H1 (cell line): ENCODE data around the gene ITGA5. TPM values are rescaled to one million over a fixed set of nuclear protein-coding genes. Genes with fewer than 3 reads are reported as not detected.

Experiments used
- CTCF ChIA-PET: fragments of 300-600 bp; sonication (Branson Sonifier 250); formaldehyde crosslinking; loops from one replicate; lab custom pipeline; 2021; ENCODE audit not compliant: partially characterized antibody; lab: Charles Lee
- POLR2A ChIA-PET: fragments of 300-600 bp; sonication (Branson Sonifier 250); formaldehyde crosslinking; loops from one replicate; lab custom pipeline; 2021; ENCODE audit warnings: inconsistent platforms; ENCODE audit not compliant: partially characterized antibody; lab: Charles Lee
- DNase-seq, 2 experiments: peaks; one replicate each; pipeline versions ENCODE4 v3.0.0 to v3.0.0-alpha.2; 2010 to 2022; ENCODE audit warnings: low spot score in 2 of 2, low read depth in 1 of 2, mixed read lengths in 1 of 2
- FAIRE-seq: peaks from 2 replicates; lab custom pipeline; 2011; peaks lifted over from hg19 to GRCh38; lab: Jason Lieb, UNC
- H2AFZ ChIP-seq: 2 replicates; pipeline ENCODE4 v1.8.1; 2012; ENCODE audit warnings: low read length, inconsistent platforms
- H2AK5ac ChIP-seq: 2 replicates; pipeline ENCODE4 v1.6.1; 2013; ENCODE audit warnings: low read depth, low read length
- H2BK120ac ChIP-seq: replicated peaks from 2 replicates; pipeline ENCODE3; 2013; ENCODE audit warnings: low read depth, low read length, inconsistent platforms
- H2BK12ac ChIP-seq: 2 replicates; pipeline ENCODE4 v1.6.1; 2013; ENCODE audit warnings: low read depth, low read length
- H2BK15ac ChIP-seq: 2 replicates; pipeline ENCODE4 v1.6.1; 2013; ENCODE audit warnings: low read length
- H2BK20ac ChIP-seq: 2 replicates; pipeline ENCODE4 v1.6.1; 2013; ENCODE audit warnings: low read length
- H2BK5ac ChIP-seq: 2 replicates; pipeline ENCODE4 v1.6.1; 2013; ENCODE audit warnings: low read depth, low read length
- H3K14ac ChIP-seq: 2 replicates; pipeline ENCODE4 v1.6.1; 2013; ENCODE audit warnings: inconsistent platforms; ENCODE audit not compliant: insufficient read length
- H3K18ac ChIP-seq: 2 replicates; pipeline ENCODE4 v1.6.1; 2013; ENCODE audit warnings: low read length; ENCODE audit errors: extremely low read depth
- H3K23ac ChIP-seq: 2 replicates; pipeline ENCODE4 v1.6.1; 2013; ENCODE audit warnings: inconsistent platforms; ENCODE audit not compliant: insufficient read length
- H3K23me2 ChIP-seq: 2 replicates; pipeline ENCODE4 v1.6.1; 2013; ENCODE audit warnings: low read depth, low read length
- H3K27ac ChIP-seq: 2 replicates; pipeline ENCODE4 v1.6.1; 2011; ENCODE audit warnings: low read depth, low read length, inconsistent platforms
- H3K27me3 ChIP-seq, 4 experiments: replicated peaks in 1 of 4; 1 replicate in 1 of 4; 2 replicates in 3 of 4; pipeline versions ENCODE4 v1.6.1 to v1.8.1; 2011 to 2013; ENCODE audit warnings: low read length in 3 of 4, mild to moderate bottlenecking in 3 of 4, inconsistent platforms in 2 of 4, mixed read lengths in 2 of 4, moderate library complexity in 1 of 4; ENCODE audit not compliant: control insufficient read depth in 3 of 4, insufficient read depth in 3 of 4; ENCODE audit errors: extremely low read depth in 1 of 4
- H3K36me3 ChIP-seq, 4 experiments: 2 replicates each; pipeline versions ENCODE4 v1.6.1 to v1.8.1; 2011 to 2013; ENCODE audit warnings: mild to moderate bottlenecking in 4 of 4, low read length in 3 of 4, moderate library complexity in 2 of 4, control low read depth in 1 of 4, inconsistent platforms in 1 of 4; ENCODE audit not compliant: insufficient read depth in 4 of 4, control insufficient read depth in 2 of 4
- H3K4ac ChIP-seq: replicated peaks from 2 replicates; pipeline ENCODE3; 2013; ENCODE audit warnings: low read length, low read depth, mixed read lengths, inconsistent platforms; ENCODE audit not compliant: insufficient read length
- H3K4me1 ChIP-seq, 4 experiments: replicated peaks in 1 of 4; 1 replicate in 1 of 4; 2 replicates in 3 of 4; pipeline versions ENCODE4 v1.6.1 to v1.8.1; 2011 to 2013; ENCODE audit warnings: low read length in 3 of 4, inconsistent platforms in 2 of 4, mixed read lengths in 1 of 4; ENCODE audit not compliant: insufficient read depth in 4 of 4, control insufficient read depth in 3 of 4
- H3K4me2 ChIP-seq, 2 experiments: 2 replicates each; pipeline versions ENCODE4 v1.6.1 to v1.8.1; 2011 to 2013; ENCODE audit warnings: low read depth in 2 of 2, low read length in 2 of 2, control low read depth in 1 of 2, inconsistent platforms in 1 of 2, mild to moderate bottlenecking in 1 of 2; ENCODE audit not compliant: insufficient read depth in 1 of 2
- H3K4me3 ChIP-seq, 4 experiments: fragments of 200-600, 300-600 bp in 1 of 4; sonication (generic), shearing (Covaris generic), sonication (Bioruptor Twin) in 1 of 4; 2 replicates each; pipeline versions ENCODE4 v1.5.1 to v1.8.1; 2011 to 2016; ENCODE audit warnings: low read length in 4 of 4, low read depth in 3 of 4, control low read depth in 2 of 4, inconsistent platforms in 2 of 4, mild to moderate bottlenecking in 2 of 4, mixed read lengths in 1 of 4, moderate library complexity in 1 of 4; ENCODE audit not compliant: insufficient read depth in 2 of 4; ENCODE audit errors: extremely low read depth in 1 of 4
- H3K56ac ChIP-seq: replicated peaks from 2 replicates; pipeline ENCODE3; 2013; ENCODE audit warnings: low read depth, mild to moderate bottlenecking, mixed read lengths, low read length, inconsistent platforms; ENCODE audit not compliant: insufficient read length
- H3K79me1 ChIP-seq: 2 replicates; pipeline ENCODE4 v1.6.1; 2013; ENCODE audit warnings: low read depth, low read length, control low read depth
- H3K79me2 ChIP-seq, 2 experiments: 2 replicates each; pipeline versions ENCODE4 v1.6.1 to v1.8.1; 2012 to 2013; ENCODE audit warnings: low read length in 2 of 2, mild to moderate bottlenecking in 2 of 2, inconsistent platforms in 1 of 2; ENCODE audit not compliant: insufficient read depth in 2 of 2, control insufficient read depth in 1 of 2
- H3K9ac ChIP-seq, 4 experiments: replicated peaks in 1 of 4; 1 replicate in 1 of 4; 2 replicates in 3 of 4; pipeline versions ENCODE4 v1.6.1 to v1.8.1; 2011 to 2013; ENCODE audit warnings: low read depth in 3 of 4, low read length in 3 of 4, control low read depth in 2 of 4, mild to moderate bottlenecking in 2 of 4, moderate library complexity in 2 of 4, inconsistent platforms in 1 of 4; ENCODE audit errors: extremely low read depth in 1 of 4
- H3K9me3 ChIP-seq, 2 experiments: 2 replicates each; pipeline versions ENCODE4 v1.6.1 to v1.8.1; 2012 to 2013; ENCODE audit warnings: mild to moderate bottlenecking in 2 of 2, moderate library complexity in 2 of 2, control low read depth in 1 of 2, inconsistent platforms in 1 of 2, low read depth in 1 of 2, low read length in 1 of 2, mixed read lengths in 1 of 2; ENCODE audit not compliant: insufficient read depth in 2 of 2
- H4K20me1 ChIP-seq, 2 experiments: replicated peaks in 1 of 2; 2 replicates each; pipeline versions ENCODE3 to v1.8.1; 2011 to 2013; ENCODE audit warnings: inconsistent platforms in 2 of 2, low read length in 2 of 2, mild to moderate bottlenecking in 1 of 2; ENCODE audit not compliant: insufficient read depth in 2 of 2, control insufficient read depth in 1 of 2
- H4K5ac ChIP-seq: 2 replicates; pipeline ENCODE4 v1.6.1; 2013; ENCODE audit warnings: low read length, low read depth, mixed read lengths, inconsistent platforms; ENCODE audit not compliant: insufficient read length
- H4K8ac ChIP-seq: 2 replicates; pipeline ENCODE4 v1.8.0; 2013; ENCODE audit warnings: mild to moderate bottlenecking, moderate library complexity, low read length, inconsistent platforms; ENCODE audit not compliant: insufficient read depth; ENCODE audit errors: extremely low read depth
- H4K91ac ChIP-seq: replicated peaks from 2 replicates; pipeline ENCODE3; 2013; ENCODE audit warnings: low read length, mixed read lengths, inconsistent platforms; ENCODE audit not compliant: insufficient read length
- BCL11A ChIP-seq, 2 experiments: IDR thresholded peaks; one replicate each; pipeline ENCODE4 v1.6.1; 2011; ENCODE audit warnings: low read depth in 2 of 2, low read length in 2 of 2, mild to moderate bottlenecking in 2 of 2
- CBX5 ChIP-seq: fragments of 300-800, 300-1000 bp; sonication (generic); IDR thresholded peaks from 2 replicates; pipeline ENCODE4 v1.7.1; 2016; ENCODE audit warnings: antibody characterized with exemption, low read length, low read depth
- CEBPB ChIP-seq: IDR thresholded peaks from 2 replicates; pipeline ENCODE4 v1.6.1; 2012; ENCODE audit warnings: low read depth, low read length
- CHD2 ChIP-seq: IDR thresholded peaks from 2 replicates; pipeline ENCODE4 v1.6.1; 2012; ENCODE audit warnings: low read length, improper control_type of control experiment
- CREB1 ChIP-seq: IDR thresholded peaks from 2 replicates; pipeline ENCODE4 v1.6.1; 2012; ENCODE audit warnings: inconsistent platforms
- EZH2 ChIP-seq: fragments of 200-600 bp; sonication (generic); IDR thresholded peaks from 2 replicates; pipeline ENCODE4 v1.7.1; 2012; ENCODE audit warnings: low read depth, mild to moderate bottlenecking, moderate library complexity, low read length, inconsistent platforms; ENCODE audit not compliant: severe bottlenecking
- GTF2F1 ChIP-seq: IDR thresholded peaks from 2 replicates; pipeline ENCODE4 v1.6.1; 2012; ENCODE audit warnings: low read depth, low read length, improper control_type of control experiment, borderline replicate concordance
- JUND ChIP-seq: IDR thresholded peaks from 2 replicates; pipeline ENCODE4 v1.6.1; 2011; ENCODE audit warnings: mild to moderate bottlenecking, improper control_type of control experiment, low read length
- RAD21 ChIP-seq, 2 experiments: IDR thresholded peaks in 1 of 2; conservative IDR thresholded peaks in 1 of 2; 2 replicates each; pipeline ENCODE4 v1.6.1; 2011; ENCODE audit warnings: low read depth in 2 of 2, low read length in 2 of 2, improper control_type of control experiment in 1 of 2, inconsistent platforms in 1 of 2, mild to moderate bottlenecking in 1 of 2, moderate library complexity in 1 of 2
- RBBP5 ChIP-seq: IDR thresholded peaks from 2 replicates; pipeline ENCODE4 v1.7.1; 2012; ENCODE audit warnings: low read depth, mild to moderate bottlenecking, inconsistent platforms, low read length, moderate library complexity, borderline replicate concordance
- SRF ChIP-seq: IDR thresholded peaks from 2 replicates; pipeline ENCODE4 v1.6.1; 2011; ENCODE audit warnings: mild to moderate bottlenecking, low read depth, low read length, moderate library complexity
- SUZ12 ChIP-seq: fragments of 200-600 bp; sonication (generic); IDR thresholded peaks from 2 replicates; pipeline ENCODE4 v1.6.1; 2012; ENCODE audit warnings: mild to moderate bottlenecking, inconsistent platforms, low read length, moderate library complexity, mixed read lengths
- TEAD4 ChIP-seq: IDR thresholded peaks from 2 replicates; pipeline ENCODE4 v1.6.1; 2012; ENCODE audit warnings: low read depth, low read length, inconsistent platforms, mixed read lengths
- WGBS, 2 experiments: shearing (Covaris generic) in 1 of 2; methylation state at CpG; one replicate each; pipeline versions ENCODE4 v1.1.6 to v1.1.7; 2013 to 2015; ENCODE audit warnings: low lambda C conversion rate in 2 of 2, mixed read lengths in 2 of 2, inconsistent platforms in 1 of 2, low coverage in 1 of 2, missing lambda C conversion rate in 1 of 2; ENCODE audit not compliant: insufficient replicate concordance in 2 of 2, insufficient coverage in 1 of 2, insufficient read length in 1 of 2; ENCODE audit errors: extremely low coverage in 1 of 2, missing lambda C conversion rate in 1 of 2; 5-methylcytosine and 5-hydroxymethylcytosine counted together
- polyA plus RNA-seq, 7 experiments: library from polyadenylated mRNA; depleted of rRNA in 3 of 7; stranded (reverse) in 5 of 7; unstranded in 2 of 7; fragments of >200 nt in 5 of 7; fragments of 200-250 nt in 2 of 7; gene quantifications; 1 replicate in 5 of 7; 2 replicates in 1 of 7; 4 replicates in 1 of 7; pipeline versions ENCODE4 v1.2.1 to v1.2.3, GENCODE V29; 2011 to 2013; ENCODE audit warnings: missing spikeins in 2 of 7, mixed read lengths in 2 of 7
- total RNA-seq: library from RNA; stranded (reverse); fragmentation: NEBNext Ultra II Directional; extraction: Animal tissue kit (Norgen Biotek cat#: 25700); gene quantifications from 2 replicates; pipeline ENCODE4 v1.2.1, GENCODE V29; 2021
- TF ChIP-seq, protein P1 (sequence below): IDR thresholded peaks from 2 replicates; pipeline ENCODE4 v1.6.1; 2011; ENCODE audit warnings: low read length, improper control_type of control experiment

ITGA5 gene
- total and polyA plus RNA-seq, 2 of the 8 experiments (the other 6 are each of a cell fraction or from before 2014, with no cell fraction given), result 11.6 to 19.4 TPM

DNA sequence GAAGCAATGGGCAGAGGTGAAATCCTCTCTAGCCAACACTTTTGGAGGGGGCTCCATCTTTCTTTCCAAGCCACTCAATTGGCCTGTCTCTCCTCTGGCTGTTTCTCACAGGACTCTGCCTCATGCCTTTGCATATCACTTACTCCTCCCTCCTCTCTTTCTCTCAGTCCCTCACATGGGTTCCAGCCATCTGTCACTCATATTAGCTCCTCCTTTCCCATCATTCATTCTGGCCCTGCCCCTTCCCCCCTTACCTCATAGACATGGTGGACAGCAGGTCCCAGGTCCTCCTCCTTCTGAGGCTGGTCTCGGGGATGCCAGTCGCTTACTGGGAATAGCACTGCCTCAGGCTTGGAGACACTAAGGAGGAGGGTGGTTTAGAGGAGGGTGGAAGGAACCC, 17.9 kb downstream of the ITGA5 start:
- Histone ChIP-seq H3K56ac (no peak overlapping the region), H3K4me1 (peaks cover 0 to 1% (median 0%) of the 10 kb centered on the region in 4 experiments; a peak in 1 of 7 replicates), H2BK5ac (no peak overlapping the region), H2BK20ac (no peak overlapping the region), H3K79me1 (no peaks in the 10 kb centered on the region), H4K5ac (no peak overlapping the region), H3K23ac (no peak overlapping the region), H3K27me3 (no peaks in the 10 kb centered on the region), H3K4me2 (no peak overlapping the region), H3K4ac (no peak overlapping the region), H2BK120ac (no peak overlapping the region), H3K9me3 (no peaks in the 10 kb centered on the region), H3K27ac (no peak overlapping the region), H2BK15ac (no peak overlapping the region), H3K14ac (no peak overlapping the region), H2AK5ac (no peak overlapping the region), H3K18ac (no peak overlapping the region), H4K91ac (no peak overlapping the region), H3K4me3 (no peak overlapping the region), H3K36me3 (peaks cover 10 to 27% (median 14%) of the 10 kb centered on the region in 4 experiments; a peak in 7 of 8 replicates), H4K20me1 (peaks cover 0 to 2% of the 10 kb centered on the region in 2 experiments), H3K79me2 (no peaks in the 10 kb centered on the region), H2BK12ac (no peak overlapping the region), H3K9ac (no peak overlapping the region), H2AFZ (no peak overlapping the region), H3K23me2 (no peaks in the 10 kb centered on the region), H4K8ac (no peak overlapping the region)
- 83% methylated on average over 1 of the region's 2 CpGs; no CpG with 5 or more reads in 1 of the 2 experiments for WGBS, 2 experiments
- DNase-seq (no peak), FAIRE-seq (no peak)
- CTCF ChIA-PET, result interaction anchor here (0.9 to 12.3 kb wide), 12 partner anchors 8 to 164 kb away, joined by 3 to 742 read pairs (median 8); partner anchors contain the start of genes ITGA5 and ZNF385A
- POLR2A ChIA-PET, result no interaction called here
- TF ChIP-seq BCL11A (IDR thresholded peaks at IDR 0.05; ENCODE audit: low read depth in 2 of 2, low read length in 2 of 2) (no peak), EZH2 (no peak), SUZ12 (no peak), CBX5 (no peak), JUND (no peak), CREB1 (no peak), GTF2F1 (no peak), TEAD4 (no peak), SRF (no peak), RAD21 (IDR thresholded peaks at IDR 0.05 in 1 of 2, conservative IDR thresholded peaks at IDR 0.05 in 1 of 2; ENCODE audit: low read depth in 2 of 2, low read length in 2 of 2) (no peak), CHD2 (no peak), CEBPB (no peak), RBBP5 (no peak)
- TF ChIP-seq, protein P1, sequence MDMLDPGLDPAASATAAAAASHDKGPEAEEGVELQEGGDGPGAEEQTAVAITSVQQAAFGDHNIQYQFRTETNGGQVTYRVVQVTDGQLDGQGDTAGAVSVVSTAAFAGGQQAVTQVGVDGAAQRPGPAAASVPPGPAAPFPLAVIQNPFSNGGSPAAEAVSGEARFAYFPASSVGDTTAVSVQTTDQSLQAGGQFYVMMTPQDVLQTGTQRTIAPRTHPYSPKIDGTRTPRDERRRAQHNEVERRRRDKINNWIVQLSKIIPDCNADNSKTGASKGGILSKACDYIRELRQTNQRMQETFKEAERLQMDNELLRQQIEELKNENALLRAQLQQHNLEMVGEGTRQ, result no peak
